Tibial nerve (tissue), 4 donors: Measurements from ENCODE around the gene PIK3IP1.

Source experiments
- EP300 ChIP-seq, 2 donors: sonication (generic); formaldehyde crosslinking; IDR thresholded peaks; one replicate each; pipeline ENCODE4 v1.6.1; 2017; ENCODE audit warnings: antibody characterized with exemption in 2 of 2, mild to moderate bottlenecking in 1 of 2
- POLR2A ChIP-seq, 2 donors: fragments of 450-650 bp; IDR thresholded peaks; one replicate each; pipeline ENCODE4 v1.6.1; 2017; ENCODE audit warnings: antibody characterized with exemption in 2 of 2, mild to moderate bottlenecking in 2 of 2, moderate library complexity in 2 of 2
- TF ChIP-seq, protein P1 (sequence below), 5 experiments: fragments of 200-600 bp in 3 of 5; fragments of 450-650 bp in 2 of 5; sonication (generic) in 3 of 5; IDR thresholded peaks; one replicate each; pipeline ENCODE4 v1.5.1; 2016 to 2019; ENCODE audit warnings: antibody characterized with exemption in 5 of 5, mild to moderate bottlenecking in 3 of 5, moderate library complexity in 2 of 5

DNA sequence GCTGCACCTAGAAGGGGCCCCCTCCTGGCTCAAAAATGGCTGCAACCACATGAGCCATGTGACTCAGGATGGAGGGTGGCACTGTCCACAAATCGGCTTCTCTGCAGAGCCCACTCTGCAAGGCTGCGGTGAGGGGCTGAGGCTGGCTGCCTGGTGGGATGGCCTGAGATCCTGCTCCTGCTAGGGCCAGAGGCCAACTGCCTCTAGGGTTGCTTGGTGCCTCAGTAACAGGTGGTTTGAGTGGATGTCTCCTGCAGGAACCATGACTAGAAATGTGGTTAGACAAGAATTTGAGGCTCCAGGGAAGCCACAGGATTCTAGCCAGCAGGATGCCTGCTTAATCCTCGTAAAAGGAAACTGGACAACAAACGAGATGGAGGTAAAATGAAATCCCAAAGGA lies 36.7 kb upstream of the PIK3IP1 start:
- TF ChIP-seq, protein P1, sequence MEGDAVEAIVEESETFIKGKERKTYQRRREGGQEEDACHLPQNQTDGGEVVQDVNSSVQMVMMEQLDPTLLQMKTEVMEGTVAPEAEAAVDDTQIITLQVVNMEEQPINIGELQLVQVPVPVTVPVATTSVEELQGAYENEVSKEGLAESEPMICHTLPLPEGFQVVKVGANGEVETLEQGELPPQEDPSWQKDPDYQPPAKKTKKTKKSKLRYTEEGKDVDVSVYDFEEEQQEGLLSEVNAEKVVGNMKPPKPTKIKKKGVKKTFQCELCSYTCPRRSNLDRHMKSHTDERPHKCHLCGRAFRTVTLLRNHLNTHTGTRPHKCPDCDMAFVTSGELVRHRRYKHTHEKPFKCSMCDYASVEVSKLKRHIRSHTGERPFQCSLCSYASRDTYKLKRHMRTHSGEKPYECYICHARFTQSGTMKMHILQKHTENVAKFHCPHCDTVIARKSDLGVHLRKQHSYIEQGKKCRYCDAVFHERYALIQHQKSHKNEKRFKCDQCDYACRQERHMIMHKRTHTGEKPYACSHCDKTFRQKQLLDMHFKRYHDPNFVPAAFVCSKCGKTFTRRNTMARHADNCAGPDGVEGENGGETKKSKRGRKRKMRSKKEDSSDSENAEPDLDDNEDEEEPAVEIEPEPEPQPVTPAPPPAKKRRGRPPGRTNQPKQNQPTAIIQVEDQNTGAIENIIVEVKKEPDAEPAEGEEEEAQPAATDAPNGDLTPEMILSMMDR (IDR thresholded peaks at IDR 0.05): no peak
- TF ChIP-seq POLR2A (IDR thresholded peaks at IDR 0.05) (no peak), EP300 (IDR thresholded peaks at IDR 0.05) (no peak)
